ENCODE measurements around the gene FABP7. TPM values are rescaled to one million over a fixed set of nuclear protein-coding genes. Genes with fewer than 3 reads are reported as not detected.

Gene FABP7
- total and polyA plus RNA-seq, 4 donors, result not detected

DNA sequence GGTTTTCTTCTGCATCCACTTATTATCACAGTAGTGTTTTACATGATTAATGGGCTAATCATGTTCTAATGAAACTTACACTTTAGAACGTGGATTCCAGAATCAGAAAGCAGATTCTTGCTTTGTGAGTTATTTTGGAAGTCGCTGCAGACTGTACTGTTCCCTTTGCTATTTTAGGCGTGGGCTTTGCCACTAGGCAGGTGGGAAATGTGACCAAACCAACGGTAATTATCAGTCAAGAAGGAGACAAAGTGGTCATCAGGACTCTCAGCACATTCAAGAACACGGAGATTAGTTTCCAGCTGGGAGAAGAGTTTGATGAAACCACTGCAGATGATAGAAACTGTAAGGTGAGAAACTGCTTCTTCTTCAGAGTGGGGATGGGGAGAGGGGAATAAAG is 598 bp downstream of the FABP7 start (continued):
- TF ChIP-seq, protein P1, sequence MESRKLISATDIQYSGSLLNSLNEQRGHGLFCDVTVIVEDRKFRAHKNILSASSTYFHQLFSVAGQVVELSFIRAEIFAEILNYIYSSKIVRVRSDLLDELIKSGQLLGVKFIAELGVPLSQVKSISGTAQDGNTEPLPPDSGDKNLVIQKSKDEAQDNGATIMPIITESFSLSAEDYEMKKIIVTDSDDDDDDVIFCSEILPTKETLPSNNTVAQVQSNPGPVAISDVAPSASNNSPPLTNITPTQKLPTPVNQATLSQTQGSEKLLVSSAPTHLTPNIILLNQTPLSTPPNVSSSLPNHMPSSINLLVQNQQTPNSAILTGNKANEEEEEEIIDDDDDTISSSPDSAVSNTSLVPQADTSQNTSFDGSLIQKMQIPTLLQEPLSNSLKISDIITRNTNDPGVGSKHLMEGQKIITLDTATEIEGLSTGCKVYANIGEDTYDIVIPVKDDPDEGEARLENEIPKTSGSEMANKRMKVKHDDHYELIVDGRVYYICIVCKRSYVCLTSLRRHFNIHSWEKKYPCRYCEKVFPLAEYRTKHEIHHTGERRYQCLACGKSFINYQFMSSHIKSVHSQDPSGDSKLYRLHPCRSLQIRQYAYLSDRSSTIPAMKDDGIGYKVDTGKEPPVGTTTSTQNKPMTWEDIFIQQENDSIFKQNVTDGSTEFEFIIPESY (IDR thresholded peaks at IDR 0.05), result no peak
- TF ChIP-seq NR2F2 (IDR thresholded peaks at IDR 0.05), result no peak
- no peak for TF ChIP-seq SP1 (IDR thresholded peaks at IDR 0.05)

DNA sequence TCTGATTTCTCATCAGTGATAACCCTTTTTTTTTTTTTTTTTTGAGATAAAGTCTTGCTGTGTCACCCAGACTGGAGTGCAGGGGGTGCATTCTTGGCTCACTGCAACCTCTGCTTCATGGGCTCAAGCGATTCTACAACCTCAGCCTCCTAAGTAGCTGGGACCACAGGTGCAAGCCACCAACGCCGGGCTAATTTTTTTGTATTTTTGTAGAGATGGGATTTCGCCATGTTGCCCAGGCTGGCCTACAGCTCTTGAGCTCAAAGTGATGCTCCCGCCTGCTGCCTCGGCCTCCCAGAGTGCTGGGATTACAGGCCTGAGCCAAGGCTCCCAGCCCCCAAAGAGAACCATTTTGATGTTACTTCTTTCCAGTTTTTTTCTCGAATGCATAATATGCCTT is 2.2 kb downstream of the FABP7 start:
- Histone ChIP-seq H3K9ac (ENCODE audit: low read depth in 1 of 2, low read length in 2 of 2) (no peak overlapping the region), H3K4me1 (ENCODE audit: control insufficient read depth in 4 of 4, insufficient read depth in 4 of 4, low read length in 3 of 4) (no peaks in the 10 kb centered on the region), H3K27ac (ENCODE audit: low read depth in 1 of 2, low read length in 2 of 2) (no peak overlapping the region), H3K9me3 (ENCODE audit: control insufficient read depth in 4 of 4, low read length in 3 of 4) (no peaks in the 10 kb centered on the region), H3K4me3 (ENCODE audit: low read depth in 1 of 3, low read length in 3 of 3) (no peak overlapping the region), H3K27me3 (ENCODE audit: control insufficient read depth in 4 of 4, insufficient read depth in 4 of 4, low read length in 3 of 4) (no peaks in the 10 kb centered on the region), H3K36me3 (ENCODE audit: control insufficient read depth in 4 of 4, insufficient read depth in 3 of 4, low read depth in 1 of 4, low read length in 3 of 4) (no peaks in the 10 kb centered on the region)
- TF ChIP-seq, protein P2, sequence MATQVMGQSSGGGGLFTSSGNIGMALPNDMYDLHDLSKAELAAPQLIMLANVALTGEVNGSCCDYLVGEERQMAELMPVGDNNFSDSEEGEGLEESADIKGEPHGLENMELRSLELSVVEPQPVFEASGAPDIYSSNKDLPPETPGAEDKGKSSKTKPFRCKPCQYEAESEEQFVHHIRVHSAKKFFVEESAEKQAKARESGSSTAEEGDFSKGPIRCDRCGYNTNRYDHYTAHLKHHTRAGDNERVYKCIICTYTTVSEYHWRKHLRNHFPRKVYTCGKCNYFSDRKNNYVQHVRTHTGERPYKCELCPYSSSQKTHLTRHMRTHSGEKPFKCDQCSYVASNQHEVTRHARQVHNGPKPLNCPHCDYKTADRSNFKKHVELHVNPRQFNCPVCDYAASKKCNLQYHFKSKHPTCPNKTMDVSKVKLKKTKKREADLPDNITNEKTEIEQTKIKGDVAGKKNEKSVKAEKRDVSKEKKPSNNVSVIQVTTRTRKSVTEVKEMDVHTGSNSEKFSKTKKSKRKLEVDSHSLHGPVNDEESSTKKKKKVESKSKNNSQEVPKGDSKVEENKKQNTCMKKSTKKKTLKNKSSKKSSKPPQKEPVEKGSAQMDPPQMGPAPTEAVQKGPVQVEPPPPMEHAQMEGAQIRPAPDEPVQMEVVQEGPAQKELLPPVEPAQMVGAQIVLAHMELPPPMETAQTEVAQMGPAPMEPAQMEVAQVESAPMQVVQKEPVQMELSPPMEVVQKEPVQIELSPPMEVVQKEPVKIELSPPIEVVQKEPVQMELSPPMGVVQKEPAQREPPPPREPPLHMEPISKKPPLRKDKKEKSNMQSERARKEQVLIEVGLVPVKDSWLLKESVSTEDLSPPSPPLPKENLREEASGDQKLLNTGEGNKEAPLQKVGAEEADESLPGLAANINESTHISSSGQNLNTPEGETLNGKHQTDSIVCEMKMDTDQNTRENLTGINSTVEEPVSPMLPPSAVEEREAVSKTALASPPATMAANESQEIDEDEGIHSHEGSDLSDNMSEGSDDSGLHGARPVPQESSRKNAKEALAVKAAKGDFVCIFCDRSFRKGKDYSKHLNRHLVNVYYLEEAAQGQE (IDR thresholded peaks at IDR 0.05), result no peak
- no peak for TF ChIP-seq JUND (IDR thresholded peaks at IDR 0.05)
- 95% methylated on average over 7 of the region's 7 CpGs for WGBS
- DNase-seq (ENCODE audit: low spot score), result no peak

DNA sequence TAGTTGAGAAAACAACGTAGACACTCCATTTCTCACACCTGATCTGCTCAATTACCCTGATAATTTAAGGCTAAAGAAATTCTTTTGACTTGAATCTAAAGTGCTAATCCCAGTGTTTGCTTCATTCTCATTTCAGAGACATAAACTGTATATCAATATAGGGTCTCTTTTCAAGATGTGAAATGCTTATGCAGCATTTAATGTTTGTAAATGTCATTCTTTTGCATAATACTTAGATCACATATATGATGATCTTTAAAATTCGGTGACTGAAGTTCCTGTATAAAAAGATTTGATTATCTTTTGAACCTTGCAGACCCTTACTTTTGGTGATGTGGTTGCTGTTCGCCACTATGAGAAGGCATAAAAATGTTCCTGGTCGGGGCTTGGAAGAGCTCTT is 3.9 kb downstream of the FABP7 start:
- 91% methylated on average over 4 of the region's 4 CpGs for WGBS

More for the DNA sequence above, 3.9 kb downstream of the FABP7 start:
- H3K4me3 ChIP-seq (ENCODE audit: low read depth in 1 of 3, low read length in 3 of 3), result no peak overlapping the region
- no peak for DNase-seq (ENCODE audit: low spot score)
- no peaks in the 10 kb centered on the region for H3K27me3 ChIP-seq (ENCODE audit: control insufficient read depth in 4 of 4, insufficient read depth in 4 of 4, low read length in 3 of 4)
- H3K36me3 ChIP-seq (ENCODE audit: control insufficient read depth in 4 of 4, insufficient read depth in 3 of 4, low read depth in 1 of 4, low read length in 3 of 4), result no peaks in the 10 kb centered on the region
- H3K9me3 ChIP-seq (ENCODE audit: control insufficient read depth in 4 of 4, low read length in 3 of 4), result no peaks in the 10 kb centered on the region
- no peak overlapping the region for H3K27ac ChIP-seq (ENCODE audit: low read depth in 1 of 2, low read length in 2 of 2)
- peaks cover 2 to 3% (median 3%) of the 10 kb centered on the region in 4 donors for H3K4me1 ChIP-seq (ENCODE audit: control insufficient read depth in 4 of 4, insufficient read depth in 4 of 4, low read length in 3 of 4)
- H3K9ac ChIP-seq (ENCODE audit: low read depth in 1 of 2, low read length in 2 of 2), result no peak overlapping the region
- TF ChIP-seq MAX (IDR thresholded peaks at IDR 0.05) (no peak), FOXA2 (IDR thresholded peaks at IDR 0.05) (no peak), GABPA (IDR thresholded peaks at IDR 0.05 in 1 of 2, conservative IDR thresholded peaks at IDR 0.05 in 1 of 2) (no peak), RAD21 (IDR thresholded peaks at IDR 0.05) (no peak), RXRA (IDR thresholded peaks at IDR 0.05) (no peak), TAF1 (conservative IDR thresholded peaks at IDR 0.05) (no peak), NR2F2 (IDR thresholded peaks at IDR 0.05) (no peak), FOXA1 (IDR thresholded peaks at IDR 0.05) (no peak), JUND (IDR thresholded peaks at IDR 0.05) (no peak)
- TF ChIP-seq, protein P2 (IDR thresholded peaks at IDR 0.05), result no peak
- TF ChIP-seq, protein P3, sequence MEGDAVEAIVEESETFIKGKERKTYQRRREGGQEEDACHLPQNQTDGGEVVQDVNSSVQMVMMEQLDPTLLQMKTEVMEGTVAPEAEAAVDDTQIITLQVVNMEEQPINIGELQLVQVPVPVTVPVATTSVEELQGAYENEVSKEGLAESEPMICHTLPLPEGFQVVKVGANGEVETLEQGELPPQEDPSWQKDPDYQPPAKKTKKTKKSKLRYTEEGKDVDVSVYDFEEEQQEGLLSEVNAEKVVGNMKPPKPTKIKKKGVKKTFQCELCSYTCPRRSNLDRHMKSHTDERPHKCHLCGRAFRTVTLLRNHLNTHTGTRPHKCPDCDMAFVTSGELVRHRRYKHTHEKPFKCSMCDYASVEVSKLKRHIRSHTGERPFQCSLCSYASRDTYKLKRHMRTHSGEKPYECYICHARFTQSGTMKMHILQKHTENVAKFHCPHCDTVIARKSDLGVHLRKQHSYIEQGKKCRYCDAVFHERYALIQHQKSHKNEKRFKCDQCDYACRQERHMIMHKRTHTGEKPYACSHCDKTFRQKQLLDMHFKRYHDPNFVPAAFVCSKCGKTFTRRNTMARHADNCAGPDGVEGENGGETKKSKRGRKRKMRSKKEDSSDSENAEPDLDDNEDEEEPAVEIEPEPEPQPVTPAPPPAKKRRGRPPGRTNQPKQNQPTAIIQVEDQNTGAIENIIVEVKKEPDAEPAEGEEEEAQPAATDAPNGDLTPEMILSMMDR (IDR thresholded peaks at IDR 0.05; ENCODE audit: low read depth, low read length, missing input control), result no peak
- TF ChIP-seq, protein P1 (IDR thresholded peaks at IDR 0.05), result no peak

Measured in liver (tissue), 9 donors.